ENCODE results near the gene EXOC4.

The EXOC4 gene

GRCh38 chr7:133679977-133680376, 427.1 kb downstream of the EXOC4 start:
- no peak for DNase-seq

GRCh38 chr7:133681529-133681928, 428.7 kb downstream of the EXOC4 start:
- DNase-seq, result no peak

DNA sequence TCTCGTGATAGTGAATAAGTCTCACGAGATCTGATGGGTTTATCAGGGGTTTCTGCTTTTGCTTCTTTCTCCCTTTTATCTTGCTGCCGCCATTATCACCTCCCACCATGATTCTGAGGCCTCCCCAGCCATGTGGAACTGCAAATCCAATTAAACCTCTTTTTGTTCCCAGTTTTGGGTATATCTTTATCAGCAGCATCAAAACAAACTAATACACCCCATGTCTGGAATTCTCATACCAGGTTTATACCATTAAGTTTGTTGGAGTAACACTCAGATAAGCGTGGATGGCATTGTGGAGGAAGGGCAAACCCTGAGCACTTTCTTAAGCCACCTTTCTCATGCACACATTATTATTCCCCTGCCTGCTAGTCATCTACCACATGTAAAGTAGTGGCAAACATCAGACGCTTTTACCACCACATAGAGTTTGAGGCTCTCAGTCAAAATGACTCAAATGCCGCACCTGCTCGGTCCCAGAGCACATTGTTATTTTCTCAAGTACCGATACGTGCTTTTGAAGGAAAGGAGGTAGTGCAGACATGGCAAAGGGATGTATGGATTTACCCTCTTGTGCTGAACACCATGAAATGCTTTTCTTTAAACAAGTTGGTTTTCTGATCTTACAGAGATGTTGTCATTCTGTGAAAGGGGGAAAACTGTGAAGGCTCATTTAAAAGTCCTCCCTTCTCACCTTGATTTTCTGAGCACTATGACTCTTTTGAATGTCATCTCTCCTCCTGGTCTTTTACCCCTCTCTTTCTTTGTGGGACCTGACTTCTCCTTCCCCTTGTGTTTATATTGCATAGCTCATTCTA, 429.7 kb downstream of the EXOC4 start:
- no peak for DNase-seq

- DNase-seq, result no peak
Measured at GRCh38 chr7:133683182-133683454, 430.2 kb downstream of the EXOC4 start.

DNA sequence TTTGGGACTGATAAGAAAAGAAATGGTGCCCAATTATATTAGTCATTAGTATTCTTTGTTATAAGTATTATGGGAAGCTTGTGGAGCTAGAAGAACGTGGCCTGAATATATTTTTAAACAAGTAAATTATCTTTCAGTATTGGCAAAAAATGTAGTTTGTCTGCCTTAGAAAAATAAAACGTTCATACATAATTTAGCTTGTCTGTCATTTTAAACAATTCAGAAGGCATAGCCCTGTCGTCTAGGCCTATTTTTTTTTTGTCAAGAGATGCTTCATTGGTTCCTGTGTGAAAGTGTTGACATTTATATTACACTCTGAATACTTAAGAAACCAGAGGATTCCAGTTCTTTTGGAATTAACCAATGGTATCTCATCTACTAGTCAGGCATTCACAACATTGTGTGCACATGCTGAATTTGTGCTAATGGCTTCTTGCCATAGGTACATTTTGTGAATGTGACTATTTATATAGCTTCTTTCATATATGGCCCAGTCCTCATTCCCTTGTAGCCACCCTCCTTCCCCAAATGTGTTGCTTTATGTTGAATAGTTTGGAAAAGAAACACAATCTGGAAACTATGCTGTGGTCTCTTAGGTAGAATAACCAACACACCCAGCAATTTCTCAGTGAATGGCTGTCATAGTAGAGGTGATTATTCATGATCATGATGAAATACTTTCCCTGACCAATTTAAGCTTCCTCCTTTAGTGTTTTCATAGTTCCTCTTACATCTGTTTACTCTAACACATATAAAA, 435.8 kb downstream of the EXOC4 start:
- no peak for DNase-seq

DNA sequence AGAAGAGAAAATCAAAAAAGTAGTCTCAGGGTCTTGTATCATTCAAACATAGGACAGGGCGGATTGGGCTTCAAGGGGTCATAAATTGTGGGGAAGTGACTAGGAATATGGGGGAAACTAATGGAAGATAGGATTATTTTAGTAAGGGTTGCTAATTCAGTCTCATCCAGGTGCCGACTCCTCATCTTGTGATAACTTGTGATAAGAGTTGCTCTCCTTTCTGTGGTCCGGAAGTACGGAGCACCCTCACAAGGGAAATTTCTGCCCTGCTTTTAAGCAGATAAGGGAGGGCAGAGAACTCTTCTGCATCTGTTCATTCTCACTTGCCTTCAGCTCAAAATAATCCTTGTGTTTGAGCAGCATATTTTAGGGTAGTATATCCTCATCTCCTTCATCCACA, 437.9 kb downstream of the EXOC4 start:
- DNase-seq, result no peak

DNA sequence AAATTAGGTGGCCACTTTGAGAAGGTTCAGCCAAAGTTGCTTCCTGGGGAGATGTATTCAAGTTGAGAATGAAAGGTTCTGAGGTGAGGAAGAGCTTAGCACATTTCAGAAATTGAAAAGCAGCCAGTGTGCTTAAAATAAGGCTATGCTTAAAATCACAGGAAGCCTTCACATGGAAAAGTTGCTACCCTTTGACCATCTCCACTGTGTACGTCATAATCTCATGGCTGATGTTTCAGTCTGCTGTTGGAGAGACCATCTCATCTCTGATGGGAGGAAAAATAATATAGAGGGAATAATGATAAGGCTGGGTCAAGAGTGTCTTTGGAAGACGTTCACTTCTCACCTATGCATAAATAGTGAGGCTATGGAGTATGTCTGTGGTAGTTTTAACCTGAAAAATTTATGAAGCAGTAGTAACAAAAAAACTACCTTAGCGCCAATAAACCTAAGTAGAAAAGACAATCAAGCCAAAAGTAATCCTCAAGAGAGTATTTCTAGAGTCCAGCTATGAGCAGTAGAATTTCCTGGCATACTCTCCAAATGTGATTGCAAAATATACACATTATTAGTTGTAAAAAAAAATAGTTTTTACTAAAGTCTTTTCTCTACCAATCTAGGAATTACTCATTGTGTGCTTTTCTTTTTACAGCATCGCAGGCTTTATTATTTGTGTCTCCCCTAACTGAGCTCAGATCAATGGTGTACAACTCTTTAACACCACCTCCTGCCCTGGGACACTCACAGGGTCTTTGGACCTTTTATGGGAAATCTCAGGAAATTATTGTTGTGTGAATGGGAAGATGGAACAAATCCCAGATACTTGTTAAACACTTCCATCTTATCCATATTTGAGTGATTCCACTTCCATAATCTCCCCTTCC, 439.1 kb downstream of the EXOC4 start:
- no peak for DNase-seq

DNA sequence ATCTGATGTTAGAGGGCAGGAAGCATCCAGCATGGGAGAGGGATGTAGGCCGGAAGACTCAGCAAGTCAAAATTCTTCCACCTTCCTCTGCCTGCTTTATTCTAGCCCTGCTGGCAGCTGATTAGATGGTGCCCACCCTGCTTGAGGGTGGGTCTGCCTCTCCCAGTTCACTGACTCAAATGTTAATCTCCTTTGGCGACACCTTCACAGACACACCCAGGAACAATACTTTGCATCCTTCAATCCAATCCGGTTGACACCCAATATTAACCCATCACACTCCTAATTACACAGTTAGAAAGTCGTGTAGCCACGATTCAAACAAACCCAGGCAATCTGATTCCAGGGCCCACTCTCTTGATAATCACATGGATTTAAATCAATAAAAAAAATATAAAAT, 440.4 kb downstream of the EXOC4 start:
- no peak for DNase-seq

GRCh38 chr7:133696056-133696455, 443.2 kb downstream of the EXOC4 start:
- DNase-seq, result no peak

DNA sequence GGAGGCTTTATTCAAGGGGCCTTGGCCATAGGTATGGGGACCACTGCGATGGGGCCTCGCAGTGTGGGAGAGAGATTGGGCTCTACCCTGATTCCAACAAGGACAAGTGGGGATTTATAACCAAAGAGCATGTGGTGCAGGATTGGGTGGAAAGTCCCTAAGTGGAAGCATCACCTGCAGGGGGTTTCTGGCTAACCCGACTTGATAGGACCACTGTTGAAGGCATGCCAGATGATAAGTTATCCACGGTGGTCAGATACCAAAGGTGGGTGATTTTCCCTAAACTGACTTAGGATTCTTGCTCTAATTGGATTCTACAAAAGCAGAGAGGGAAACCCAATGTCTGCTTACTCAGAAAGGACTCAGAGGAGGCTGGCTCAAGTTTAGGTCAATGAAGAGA, 444.7 kb downstream of the EXOC4 start:
- no peak for DNase-seq

GRCh38 chr7:133698127-133698526, 445.2 kb downstream of the EXOC4 start:
- no peak for DNase-seq

DNA sequence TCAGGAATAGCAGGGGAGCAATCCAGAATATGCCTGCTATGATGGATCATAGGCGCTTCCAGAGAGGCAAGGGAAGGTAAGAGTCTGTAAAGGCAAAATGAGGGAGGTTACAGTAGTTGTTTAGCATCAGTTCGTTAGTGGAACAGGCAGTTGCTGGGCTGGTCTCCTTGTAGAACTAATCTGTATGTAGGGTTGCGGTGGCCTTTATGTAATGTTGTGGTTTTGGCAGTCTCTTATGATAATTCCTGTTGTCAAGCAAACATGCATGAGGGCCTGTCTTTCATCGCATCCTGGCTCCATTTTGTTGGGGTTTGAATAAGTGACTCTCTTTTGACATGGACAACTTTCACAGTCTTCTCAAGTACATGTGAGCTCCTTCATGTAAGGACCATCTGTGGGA, 446.5 kb downstream of the EXOC4 start:
- DNase-seq, result no peak

- no peak for DNase-seq
Measured at GRCh38 chr7:133702078-133702477, 449.2 kb downstream of the EXOC4 start.

GRCh38 chr7:133702960-133703359, 450.1 kb downstream of the EXOC4 start:
- DNase-seq, result no peak

- no peak for DNase-seq
Measured at GRCh38 chr7:133703547-133703946, 450.7 kb downstream of the EXOC4 start.

DNA sequence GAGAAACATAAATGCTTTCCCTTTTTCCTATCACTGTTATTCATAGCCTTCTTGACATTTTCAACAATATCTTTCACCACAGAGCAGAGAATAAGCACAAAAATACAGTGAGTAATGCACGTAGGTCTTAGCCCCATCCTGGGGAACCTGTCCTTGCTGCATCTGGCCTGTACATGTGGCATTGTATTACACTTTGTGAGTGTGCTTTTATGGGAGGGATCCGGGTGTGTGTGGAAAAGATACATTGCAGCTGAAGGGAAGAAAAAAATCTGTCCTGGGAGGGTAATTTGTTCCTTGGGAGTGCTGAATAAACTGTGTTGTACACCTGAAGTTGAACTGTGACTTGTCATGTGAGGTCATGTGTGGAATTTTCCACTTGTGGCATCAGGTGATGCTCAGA, 451.6 kb downstream of the EXOC4 start:
- DNase-seq, result no peak

DNA sequence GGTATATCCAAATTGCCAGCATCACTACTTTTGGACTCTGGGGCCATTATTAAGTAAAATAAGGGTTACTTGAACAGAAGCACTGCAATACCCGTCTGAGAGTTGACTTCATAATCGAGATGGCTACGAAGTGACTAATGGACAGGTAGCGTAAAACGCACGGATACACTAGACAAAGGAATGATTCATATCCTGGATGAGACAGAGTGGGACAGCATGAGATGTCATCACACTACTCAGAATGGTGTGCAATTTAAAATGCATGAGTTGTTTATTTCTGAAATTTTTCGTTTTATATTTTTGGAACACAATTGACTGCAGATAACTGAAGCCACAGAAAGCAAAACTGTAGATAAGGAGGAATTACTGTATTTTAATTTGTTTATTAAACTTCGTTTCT, 452.7 kb downstream of the EXOC4 start:
- no peak for DNase-seq

GRCh38 chr7:133706016-133706415, 453.1 kb downstream of the EXOC4 start:
- no peak for DNase-seq

DNA sequence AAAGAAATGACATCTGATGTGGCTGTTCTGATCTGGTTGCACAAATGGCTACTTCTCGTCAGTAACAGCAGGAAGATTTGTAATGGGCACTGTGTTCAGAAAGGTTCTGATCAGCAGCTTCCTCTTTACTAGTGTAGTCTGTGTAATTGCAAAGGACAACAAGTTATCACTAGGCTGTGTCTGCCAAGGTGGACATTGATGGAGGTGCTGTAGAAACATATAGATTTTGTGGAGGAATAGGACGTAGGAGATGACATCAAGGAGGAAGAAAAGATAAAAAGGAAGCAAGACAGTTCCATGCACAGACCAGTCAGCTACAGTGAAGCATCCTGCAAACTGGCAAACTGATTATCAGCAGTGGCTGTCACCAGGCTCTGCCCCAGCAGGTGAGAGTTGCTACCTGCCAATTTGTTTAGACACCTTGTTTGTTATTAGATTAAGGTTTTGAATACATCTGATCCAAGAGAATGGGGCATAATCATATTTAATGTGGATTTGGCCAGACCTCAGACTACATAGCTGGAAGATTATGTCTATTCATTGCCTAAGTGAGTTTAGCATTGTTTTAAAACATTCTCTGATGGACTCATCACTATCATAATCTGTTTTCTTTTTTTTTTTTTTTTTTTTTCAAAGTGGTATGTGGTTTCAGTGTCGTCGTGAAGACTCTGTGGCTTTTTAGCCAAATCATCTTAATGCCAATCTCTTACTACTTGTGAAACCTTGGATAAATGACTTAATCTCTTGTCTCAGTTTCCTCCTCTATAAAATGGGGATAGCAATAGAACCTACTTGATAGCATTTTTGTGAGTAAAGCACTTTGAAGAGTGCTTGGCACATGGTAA, 456.4 kb downstream of the EXOC4 start:
- no peak for DNase-seq

GRCh38 chr7:133712544-133712943, 459.7 kb downstream of the EXOC4 start:
- no peak for DNase-seq

- no peak for DNase-seq
Measured at GRCh38 chr7:133714654-133715053, 461.8 kb downstream of the EXOC4 start.

DNA sequence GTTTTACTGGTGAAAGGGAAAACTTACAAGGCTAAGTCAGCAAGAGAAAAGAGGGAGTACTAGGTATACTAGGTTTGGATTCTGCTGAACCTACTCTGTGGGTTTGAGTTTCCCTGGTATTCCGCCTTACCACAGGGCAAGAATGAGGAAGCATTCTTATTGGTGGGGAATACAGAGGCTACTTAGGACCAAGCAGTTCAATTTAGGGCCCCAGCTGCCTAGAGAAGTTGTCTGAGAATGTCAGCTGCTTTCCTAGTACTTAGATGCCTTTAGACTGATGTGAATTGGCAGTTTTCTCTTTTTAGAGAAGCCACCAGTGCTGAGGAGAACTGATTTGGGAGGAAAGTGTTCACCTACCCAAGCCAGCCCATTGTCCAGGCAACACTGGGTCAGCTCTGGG, 465.3 kb downstream of the EXOC4 start:
- no peak for DNase-seq

DNA sequence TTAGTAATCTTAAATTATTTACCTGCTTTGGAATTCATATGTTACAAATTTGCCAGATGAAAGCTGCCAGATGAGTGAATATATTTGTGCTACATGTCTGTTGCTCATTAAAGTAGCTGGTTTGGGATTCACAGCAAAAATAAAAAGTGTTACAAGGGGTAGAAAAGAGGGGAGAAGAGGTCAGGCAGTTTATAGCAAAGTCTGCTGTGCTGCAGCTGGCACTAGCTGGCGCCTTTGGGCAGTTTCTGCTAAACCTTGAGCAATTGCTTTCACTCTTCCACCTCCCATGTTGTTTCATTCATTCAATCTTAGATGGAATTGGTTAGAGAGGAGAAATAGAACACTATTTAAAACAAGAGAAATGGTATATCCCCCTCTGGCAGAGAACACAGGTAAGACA, 470.2 kb downstream of the EXOC4 start:
- DNase-seq, result no peak

Measured in CD4-positive, alpha-beta T cell treated with Interleukin-21 for 1 hour (primary cell).